Colon (tissue), 2 donors: Measurements from ENCODE around the gene CLOCK.
A peak's percentile ranks its signal among the peaks of the same experiment; 100 is the strongest.

ENCODE experiments used
- FAIRE-seq: peaks from 2 replicates; lab custom pipeline; 2012; peaks lifted over from hg19 to GRCh38; lab: Jason Lieb, UNC
- donor health status: control.
- donor health status: control.

CLOCK gene

GRCh38 chr4:55411621-55412020 lies 135.1 kb downstream of the CLOCK start:
- no peak for FAIRE-seq

GRCh38 chr4:55410431-55410830 lies 136.3 kb downstream of the CLOCK start:
- no peak for FAIRE-seq

- no peak for FAIRE-seq
Observed at GRCh38 chr4:55409468-55410171, 137.1 kb downstream of the CLOCK start.

GRCh38 chr4:55407764-55408163 lies 138.9 kb downstream of the CLOCK start:
- no peak for FAIRE-seq

DNA sequence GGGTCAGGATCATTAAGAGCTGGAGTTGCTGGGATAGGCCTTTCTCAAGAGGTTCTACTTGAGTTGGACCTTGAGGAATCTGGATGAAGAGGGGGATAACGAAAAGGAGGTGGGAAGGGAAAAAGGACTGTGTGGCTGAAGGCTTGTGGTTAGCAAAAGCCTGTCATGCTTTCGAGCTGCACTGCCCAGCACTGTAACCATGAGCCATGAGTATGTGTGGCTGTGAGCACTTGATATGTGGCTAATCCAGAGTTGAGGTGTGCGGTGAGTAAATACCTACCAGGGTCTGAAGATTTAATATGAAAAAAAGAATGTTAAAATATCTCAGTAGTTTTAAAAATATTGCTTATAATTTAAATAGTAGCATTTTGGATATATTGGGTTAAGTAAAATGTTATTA lies 139.6 kb downstream of the CLOCK start:
- FAIRE-seq, result no peak

DNA sequence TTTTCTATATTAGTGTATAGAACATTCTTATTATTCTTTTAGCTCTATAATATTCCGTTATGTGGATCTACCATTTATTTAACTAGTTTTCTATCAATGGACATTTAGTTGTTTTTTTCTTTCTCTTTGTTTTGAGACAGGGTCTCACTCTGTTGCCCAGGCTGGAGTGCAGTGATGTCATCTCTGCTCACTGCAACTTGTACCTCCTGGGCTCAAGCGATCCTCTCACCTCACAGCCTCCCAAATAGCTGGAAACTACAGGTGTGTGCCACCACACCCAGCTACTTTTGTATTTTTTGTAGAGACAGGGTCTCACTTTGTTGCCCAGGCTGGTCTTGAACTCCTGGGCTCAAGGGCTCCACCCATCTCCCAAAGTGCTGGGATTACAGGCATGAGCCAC lies 140.2 kb downstream of the CLOCK start:
- FAIRE-seq, result no peak

DNA sequence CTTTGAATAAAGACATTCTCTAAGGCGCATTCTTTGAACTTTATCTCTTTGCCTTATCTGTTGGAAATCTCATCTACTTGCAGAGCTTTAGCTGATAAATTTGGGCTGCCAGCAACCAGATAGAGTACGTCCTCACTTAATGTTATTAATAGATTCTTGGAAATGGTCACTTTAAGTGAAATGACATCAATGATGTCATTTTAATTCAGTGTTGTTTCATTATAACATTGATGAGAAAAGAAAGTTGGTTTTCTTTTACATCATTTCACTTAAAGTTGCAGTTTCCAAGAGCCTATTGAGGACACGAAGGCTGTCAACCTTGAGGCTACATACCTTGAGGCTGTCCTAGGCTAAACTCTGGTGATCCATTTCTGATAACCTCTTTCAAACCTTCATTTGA lies 141.6 kb downstream of the CLOCK start:
- no peak for FAIRE-seq

GRCh38 chr4:55399581-55399980 lies 147.1 kb downstream of the CLOCK start:
- no peak for FAIRE-seq

GRCh38 chr4:55398966-55399365 lies 147.7 kb downstream of the CLOCK start:
- FAIRE-seq, result no peak

DNA sequence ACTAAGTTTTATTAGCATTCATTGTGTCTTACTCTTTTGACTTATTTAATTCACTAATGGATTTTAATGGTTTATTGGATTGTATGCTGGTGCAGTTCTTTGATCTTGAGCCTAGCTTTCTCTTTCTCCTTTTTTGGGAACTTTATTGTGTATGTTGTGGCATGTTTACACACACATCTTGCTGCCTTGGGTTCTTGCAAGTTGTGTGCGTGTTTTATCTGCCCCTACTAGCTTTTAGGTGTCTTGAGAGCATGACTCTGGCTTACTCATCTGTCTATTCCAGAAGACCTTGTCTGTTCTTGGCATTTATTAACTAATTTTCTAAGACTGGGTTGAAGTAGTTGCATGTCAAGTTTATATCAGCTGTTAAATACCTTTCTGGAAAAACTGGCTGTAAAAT lies 148.2 kb downstream of the CLOCK start:
- FAIRE-seq, result no peak

- FAIRE-seq, result no peak
Observed at GRCh38 chr4:55397520-55398321, 149.0 kb downstream of the CLOCK start.

DNA sequence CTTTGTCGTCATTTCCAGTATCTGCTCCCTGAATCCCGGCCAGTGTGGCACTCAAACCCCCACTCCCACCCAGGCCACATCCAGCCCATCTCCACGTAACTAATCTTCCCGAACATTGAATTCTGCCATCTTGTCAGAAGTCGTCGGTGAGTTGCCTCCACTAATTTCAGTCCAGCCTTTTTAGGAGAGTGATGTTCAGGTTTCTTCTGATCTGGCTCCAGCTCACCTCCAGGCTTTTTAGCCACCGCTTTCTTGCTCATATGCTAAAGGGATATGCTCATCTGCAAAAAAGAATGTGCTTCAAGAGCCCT lies 149.6 kb downstream of the CLOCK start:
- FAIRE-seq, result no peak

DNA sequence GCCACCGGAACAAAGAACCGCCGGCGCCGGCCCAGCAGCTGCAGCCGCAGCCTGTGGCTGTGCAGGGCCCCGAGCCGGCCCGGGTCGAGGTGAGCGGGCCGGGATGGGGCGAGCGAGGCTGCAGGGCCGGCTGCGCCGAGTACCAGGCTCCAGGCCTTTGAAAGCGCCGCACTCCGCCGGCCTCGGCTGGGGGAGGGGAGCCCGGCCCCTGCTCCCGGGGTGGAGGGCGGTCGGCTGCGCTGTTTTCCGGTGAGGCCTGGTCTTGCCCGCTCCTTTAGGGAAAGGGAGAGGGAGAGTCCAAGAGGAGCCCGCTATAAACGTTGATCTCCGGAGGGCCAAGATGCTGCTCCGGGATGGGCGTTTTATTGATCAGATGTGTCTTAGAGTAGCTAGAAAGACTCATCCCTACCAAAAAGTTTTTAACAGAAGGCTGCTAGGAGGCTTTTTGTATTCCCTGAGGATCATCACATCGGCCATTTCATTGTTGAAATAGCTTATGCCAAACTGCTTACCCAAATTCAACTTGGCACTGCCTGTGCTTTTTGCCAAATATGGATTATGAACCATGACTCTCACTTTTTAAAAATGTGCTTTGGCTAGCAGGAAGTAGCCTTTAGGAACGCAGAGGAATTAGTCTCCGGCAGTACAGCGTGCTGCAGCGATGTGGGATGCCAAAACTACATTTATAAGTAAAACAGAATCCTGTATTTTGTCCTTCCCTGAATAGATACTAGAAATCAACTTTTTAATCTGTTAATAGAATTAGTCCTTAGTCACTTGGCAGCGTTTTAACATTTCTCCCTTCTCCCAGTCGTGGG lies 150.2 kb downstream of the CLOCK start:
- no peak for FAIRE-seq

DNA sequence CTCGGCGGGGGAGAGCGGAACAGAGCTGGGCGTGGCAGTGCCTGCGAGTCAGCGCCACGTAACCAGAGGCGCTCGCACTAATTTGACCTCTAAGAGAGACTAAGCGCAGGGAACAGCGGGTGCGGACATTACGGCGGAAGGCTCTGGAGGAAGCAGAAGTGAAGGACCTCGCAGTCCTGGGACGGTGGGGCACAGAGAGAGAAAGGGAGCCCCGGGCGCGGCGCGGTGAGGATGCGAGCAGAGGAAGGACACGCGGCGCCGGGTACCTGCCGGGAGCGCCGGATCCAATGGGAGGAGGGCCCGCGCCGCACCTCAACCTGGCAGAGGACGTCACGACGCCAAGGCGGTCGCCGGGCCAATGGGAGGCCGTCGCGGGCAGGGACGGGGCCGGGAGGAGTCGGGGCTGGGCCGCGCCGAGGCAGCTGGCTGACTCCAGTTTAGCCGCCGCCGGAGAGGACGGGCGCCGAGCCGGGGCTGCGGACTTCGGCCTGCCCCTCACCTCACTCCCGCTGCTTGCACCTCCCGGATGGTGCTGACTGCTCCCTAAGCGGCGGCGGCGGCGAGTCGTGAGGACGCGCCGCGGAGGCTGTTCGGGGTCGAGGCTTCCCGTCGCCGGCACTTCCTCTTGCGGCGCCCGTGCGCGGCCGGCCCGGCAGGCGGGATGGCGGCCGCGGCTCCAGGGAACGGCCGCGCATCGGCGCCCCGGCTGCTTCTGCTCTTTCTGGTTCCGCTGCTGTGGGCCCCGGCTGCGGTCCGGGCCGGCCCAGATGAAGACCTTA lies 151.0 kb downstream of the CLOCK start, which contains the start of gene TMEM165:
TSS of gene TMEM165 (plus strand) at position 429 of the 779 bp plus-strand sequence. CDS start at position 662, 233 bp downstream.
- no peak for FAIRE-seq

GRCh38 chr4:55395218-55395528 lies 151.5 kb downstream of the CLOCK start:
- no peak for FAIRE-seq

DNA sequence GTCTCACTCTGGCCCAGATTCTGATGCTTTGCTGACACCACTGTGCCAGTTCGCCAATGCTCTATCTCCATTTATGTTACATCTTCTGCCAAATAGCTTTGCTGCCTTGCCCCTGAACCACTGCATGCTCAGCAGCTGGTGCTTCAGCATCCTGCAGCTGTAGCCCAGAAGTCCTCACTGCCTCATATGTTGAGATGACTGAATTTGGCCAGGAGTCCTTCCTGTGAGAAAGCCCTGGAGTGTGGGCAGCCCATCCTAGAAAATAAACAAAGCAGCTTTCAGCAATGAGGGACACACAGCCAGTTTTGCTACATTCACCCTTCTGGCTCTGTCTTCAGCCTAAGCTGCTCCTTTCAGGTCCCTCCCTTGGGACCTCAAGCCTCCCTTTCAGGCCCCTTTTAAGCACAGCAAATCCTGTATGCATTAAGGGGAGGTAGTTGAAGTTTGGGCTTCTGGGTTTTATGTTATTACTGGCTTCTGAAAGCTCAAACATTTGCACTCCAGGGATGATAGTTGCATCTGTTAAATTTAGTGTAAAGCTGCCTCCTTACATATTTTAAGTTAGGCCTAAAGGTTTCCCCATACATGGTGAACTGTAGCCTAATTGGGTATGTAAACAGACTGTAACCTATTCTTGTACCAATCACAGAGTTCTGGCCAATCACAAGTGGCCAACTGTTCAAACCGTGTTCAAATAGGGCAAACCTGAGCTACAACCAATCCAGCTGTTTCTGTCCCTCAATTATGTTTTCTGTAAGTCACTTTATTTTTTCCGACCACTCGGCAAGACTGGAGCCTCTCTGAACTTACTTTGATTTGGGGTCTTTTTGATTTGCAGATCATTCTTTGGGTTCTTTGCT lies 153.0 kb downstream of the CLOCK start:
- no peak for FAIRE-seq

DNA sequence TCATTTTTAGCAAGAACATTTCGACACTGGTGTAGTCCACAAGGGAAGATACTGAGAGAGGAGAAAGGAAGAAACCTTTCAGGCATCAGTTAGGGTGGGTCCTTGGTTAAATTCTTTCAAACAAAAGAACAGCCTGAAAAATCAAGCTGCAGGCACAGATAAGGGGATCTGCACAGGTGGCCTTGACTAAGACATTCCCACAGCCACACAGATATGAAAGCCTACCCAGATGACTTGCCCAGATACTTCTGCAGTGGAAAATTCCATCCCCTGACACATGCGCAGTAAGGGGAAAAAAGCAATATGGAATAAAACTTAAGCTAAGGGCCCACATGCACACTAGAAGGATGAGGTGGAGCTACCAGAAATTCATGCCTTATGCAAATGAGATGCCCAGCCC lies 159.9 kb downstream of the CLOCK start:
- no peak for FAIRE-seq

DNA sequence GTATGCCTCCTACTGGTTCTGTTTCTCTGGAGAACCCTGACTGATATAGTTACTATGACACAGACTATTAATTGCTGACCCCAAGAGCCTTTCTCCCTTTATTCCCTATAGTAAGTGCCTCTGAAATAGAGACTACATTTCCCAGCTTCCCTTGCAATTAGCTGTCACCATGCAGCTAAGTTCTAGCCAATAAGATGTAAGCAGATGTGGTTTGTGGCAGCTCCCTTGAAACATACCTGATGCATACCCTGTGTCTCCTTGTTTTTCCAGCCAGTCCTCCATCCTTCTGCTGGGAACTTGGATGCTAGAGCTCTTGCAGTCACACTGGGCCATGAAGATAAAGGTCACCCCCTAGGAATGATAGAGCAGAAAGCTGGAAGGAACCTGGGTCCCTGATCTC lies 160.6 kb downstream of the CLOCK start:
- FAIRE-seq, result no peak

DNA sequence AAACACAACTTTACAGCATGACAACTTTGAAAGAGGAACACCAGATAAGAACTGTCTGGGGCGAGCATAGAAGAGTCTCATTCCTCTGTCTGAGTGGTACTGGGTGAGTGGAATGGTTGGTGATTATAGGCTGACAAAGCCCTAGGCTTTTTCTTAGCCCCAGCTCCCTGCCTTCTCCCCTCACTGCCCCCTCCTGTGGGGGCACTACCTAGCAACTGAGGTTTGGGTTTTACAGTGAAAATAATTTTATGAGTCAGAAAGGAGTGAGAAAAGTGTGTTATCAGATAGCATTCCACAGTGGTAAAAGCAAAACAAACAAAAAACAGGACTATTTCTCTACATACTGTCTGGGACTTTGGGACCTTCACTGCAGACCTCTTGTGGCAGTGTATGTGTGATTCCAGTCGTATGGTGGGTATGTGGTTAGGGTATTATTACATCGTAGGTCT lies 161.5 kb downstream of the CLOCK start:
- FAIRE-seq, result no peak

DNA sequence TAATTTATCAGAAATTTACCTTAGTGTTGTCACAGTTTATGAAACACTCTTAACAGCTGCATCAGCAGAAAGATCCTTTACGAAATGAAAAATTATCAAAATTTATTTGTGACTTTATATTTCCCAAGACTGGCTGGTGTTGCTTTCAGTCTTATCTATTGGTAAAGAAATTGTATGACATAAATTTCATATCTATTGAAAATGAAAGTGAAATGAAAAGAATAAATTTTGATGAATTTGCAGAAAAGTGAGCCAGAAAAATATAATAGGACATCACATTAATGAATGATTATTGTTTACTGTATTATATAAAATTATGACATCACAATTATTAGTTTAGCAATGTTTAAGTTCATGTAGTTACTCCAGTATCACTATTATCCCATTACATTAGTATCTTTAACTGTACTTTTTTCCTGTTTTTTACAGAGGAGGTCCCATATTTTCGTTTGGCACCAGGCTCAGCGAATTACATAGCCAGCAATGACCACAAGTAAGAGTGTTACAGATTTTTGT lies 164.2 kb downstream of the CLOCK start:
- FAIRE-seq, result peak; percentile 14

- no peak for FAIRE-seq
Observed at GRCh38 chr4:55381502-55381901, 165.2 kb downstream of the CLOCK start.
